IMR-90 (cell line): ENCODE data around the gene ELP4. TPM values are rescaled to one million over a fixed set of nuclear protein-coding genes. Genes with fewer than 3 reads are reported as not detected.

Source experiments
- ATAC-seq: fragments of 200-7000 bp; cut with Tn5 transposase; 2 replicates; pipeline ENCODE4 v1.9.1; 2020; ENCODE audit warnings: low read depth, mild to moderate bottlenecking, moderate library complexity
- BruUV-seq: library from RNA; stranded (reverse); fragments of 400-500 nt; replicated peaks from 2 replicates; lab custom pipeline; 2021; lab: Mats Ljungman, UMichigan
- CTCF ChIA-PET: fragments of 300-600 bp; formaldehyde crosslinking; extraction: SDS; loops from one replicate; lab custom pipeline; 2021; ENCODE audit warnings: antibody characterized with exemption; lab: Yijun Ruan, JAX
- POLR2A ChIA-PET: fragments of 300-600 bp; sonication (Branson Sonifier 250); formaldehyde crosslinking; loops from one replicate; lab custom pipeline; 2022; ENCODE audit warnings: antibody characterized with exemption; ENCODE audit not compliant: unreplicated experiment; lab: Charles Lee
- DNase-seq: peaks from one replicate; pipeline ENCODE4 v3.0.0; 2013
- H2AFZ ChIP-seq: replicated peaks from 2 replicates; pipeline ENCODE3; 2013; ENCODE audit warnings: low read length, mild to moderate bottlenecking; ENCODE audit not compliant: poor library complexity
- H2AK5ac ChIP-seq: 2 replicates; pipeline ENCODE4 v1.6.1; 2013; ENCODE audit warnings: low read depth, low read length, inconsistent platforms
- H2AK9ac ChIP-seq: replicated peaks from 2 replicates; pipeline ENCODE3; 2013; ENCODE audit warnings: mild to moderate bottlenecking, low read depth, low read length, moderate library complexity; ENCODE audit not compliant: poor library complexity
- H2BK120ac ChIP-seq: 2 replicates; pipeline ENCODE4 v1.6.1; 2013; ENCODE audit warnings: low read depth, low read length, inconsistent platforms
- H2BK15ac ChIP-seq: 3 replicates; pipeline ENCODE4 v1.6.1; 2013; ENCODE audit warnings: low read depth, low read length, inconsistent platforms
- H2BK20ac ChIP-seq: 2 replicates; pipeline ENCODE4 v1.6.1; 2013; ENCODE audit warnings: low read depth, mild to moderate bottlenecking, inconsistent platforms, low read length, moderate library complexity
- H2BK5ac ChIP-seq: 2 replicates; pipeline ENCODE4 v1.6.1; 2013; ENCODE audit warnings: mild to moderate bottlenecking, low read depth, low read length, inconsistent platforms; ENCODE audit not compliant: poor library complexity, severe bottlenecking
- H3K14ac ChIP-seq: replicated peaks from 2 replicates; pipeline ENCODE4 v1.6.1; 2013; ENCODE audit warnings: low read depth, low read length, inconsistent platforms
- H3K18ac ChIP-seq: 2 replicates; pipeline ENCODE4 v1.6.1; 2013; ENCODE audit warnings: low read depth, low read length, control low read depth
- H3K23ac ChIP-seq: 2 replicates; pipeline ENCODE4 v1.6.1; 2013; ENCODE audit warnings: low read depth, low read length, inconsistent platforms
- H3K27ac ChIP-seq: 2 replicates; pipeline ENCODE4 v1.5.1; 2013; ENCODE audit warnings: mild to moderate bottlenecking, control low read depth, low read length; ENCODE audit not compliant: insufficient read depth
- H3K27me3 ChIP-seq: 2 replicates; pipeline ENCODE4 v1.6.1; 2013; ENCODE audit warnings: low read length; ENCODE audit not compliant: control insufficient read depth, insufficient read depth
- H3K36me3 ChIP-seq: 2 replicates; pipeline ENCODE4 v1.6.1; 2013; ENCODE audit warnings: low read length, mixed read lengths; ENCODE audit not compliant: control insufficient read depth, insufficient read depth
- H3K4ac ChIP-seq: 2 replicates; pipeline ENCODE4 v1.6.1; 2013; ENCODE audit warnings: low read depth, low read length, inconsistent platforms
- H3K4me1 ChIP-seq: 2 replicates; pipeline ENCODE4 v1.6.1; 2013; ENCODE audit warnings: low read length, mixed read lengths; ENCODE audit not compliant: control insufficient read depth, insufficient read depth
- H3K4me2 ChIP-seq: 2 replicates; pipeline ENCODE4 v1.6.1; 2013; ENCODE audit warnings: low read depth, mild to moderate bottlenecking, control low read depth, low read length, moderate library complexity
- H3K4me3 ChIP-seq: 2 replicates; pipeline ENCODE4 v1.5.1; 2013; ENCODE audit warnings: low read depth, mild to moderate bottlenecking, control low read depth, low read length, moderate library complexity; ENCODE audit not compliant: insufficient read depth
- H3K56ac ChIP-seq: 2 replicates; pipeline ENCODE4 v1.6.1; 2013; ENCODE audit warnings: low read length, inconsistent platforms; ENCODE audit not compliant: insufficient read depth; ENCODE audit errors: extremely low read depth
- H3K79me1 ChIP-seq, 2 experiments: 2 replicates each; pipeline ENCODE4 v1.6.1; 2013; ENCODE audit warnings: low read length in 2 of 2, inconsistent platforms in 1 of 2, low read depth in 1 of 2
- H3K9ac ChIP-seq: 2 replicates; pipeline ENCODE4 v1.6.1; 2013; ENCODE audit warnings: low read depth, low read length, control low read depth
- H3K9me1 ChIP-seq: 2 replicates; pipeline ENCODE4 v1.6.1; 2013; ENCODE audit warnings: low read length, inconsistent platforms; ENCODE audit not compliant: insufficient read depth
- H3K9me3 ChIP-seq: 2 replicates; pipeline ENCODE4 v1.6.1; 2013; ENCODE audit warnings: low read length; ENCODE audit not compliant: control insufficient read depth, insufficient read depth
- H4K20me1 ChIP-seq: 2 replicates; pipeline ENCODE4 v1.6.1; 2013; ENCODE audit warnings: low read length, inconsistent platforms; ENCODE audit not compliant: insufficient read depth
- H4K5ac ChIP-seq: 2 replicates; pipeline ENCODE4 v1.6.1; 2013; ENCODE audit warnings: mild to moderate bottlenecking, low read depth, low read length, control low read depth
- H4K8ac ChIP-seq, 2 experiments: 2 replicates each; pipeline ENCODE4 v1.6.1; 2013; ENCODE audit warnings: low read depth in 2 of 2, low read length in 2 of 2, control low read depth in 1 of 2, inconsistent platforms in 1 of 2
- H4K91ac ChIP-seq: 2 replicates; pipeline ENCODE4 v1.6.1; 2013; ENCODE audit warnings: low read depth, low read length, inconsistent platforms; ENCODE audit not compliant: insufficient read depth
- BHLHE40 ChIP-seq: fragments of 150-350 bp; IDR thresholded peaks from 2 replicates; pipeline ENCODE4 v1.6.1; 2016; ENCODE audit warnings: mild to moderate bottlenecking, low read depth, low read length
- MAZ ChIP-seq: IDR thresholded peaks from 2 replicates; pipeline ENCODE4 v1.6.1; 2012; ENCODE audit warnings: low read depth, mild to moderate bottlenecking, low read length, improper control_type of control experiment, moderate library complexity, borderline replicate concordance
- RFX5 ChIP-seq: IDR thresholded peaks from 2 replicates; pipeline ENCODE4 v1.8.0; 2012; ENCODE audit warnings: low read depth, mild to moderate bottlenecking, low read length, moderate library complexity
- WGBS, 2 experiments: methylation state at CpG; one replicate each; pipeline versions ENCODE4 v1.1.5 to v1.1.7; 2013; ENCODE audit warnings: missing lambda C conversion rate in 2 of 2; ENCODE audit not compliant: insufficient read length in 1 of 2; ENCODE audit errors: extremely low coverage in 2 of 2; 5-methylcytosine and 5-hydroxymethylcytosine counted together
- dilution Hi-C: fragments of 300-500 bp; cut with HindIII; formaldehyde crosslinking; loops from one replicate; pipeline ENCODE4 v1.14.3; 2018; ENCODE audit warnings: low sequenced_read_pairs; ENCODE audit not compliant: unreplicated experiment
- in situ Hi-C: fragments of 300-500 bp; cut with MboI; formaldehyde crosslinking; loops from 3 replicates; pipeline ENCODE4 v1.14.3; 2019; ENCODE audit warnings: low sequenced_read_pairs, inconsistent platforms, mixed read lengths
- intact Hi-C: fragments of 100-400 bp; cut with micrococcal nuclease; formaldehyde crosslinking; loops from 2 replicates; pipeline ENCODE4 v1.10.0; 2022
- polyA plus RNA-seq, 3 experiments: library from polyadenylated mRNA; depleted of rRNA; stranded (reverse); fragments of >200 nt; gene quantifications; 2 replicates each; pipeline ENCODE4 v1.2.3, GENCODE V29; 2012; ENCODE audit warnings: low replicate concordance in 1 of 3
- total RNA-seq: library from RNA; depleted of rRNA; stranded (reverse); fragments of >200 nt; gene quantifications from 2 replicates; pipeline ENCODE4 v1.2.3, GENCODE V29; 2012

ELP4 gene
- total and polyA plus RNA-seq, 2 of the 4 experiments (the other 2 are of a cell fraction) = 8.4 to 20.4 TPM

GRCh38 chr11:31800398-31801265 is 291.1 kb downstream of the ELP4 start (continued):
- no peak for TF ChIP-seq MAZ

DNA sequence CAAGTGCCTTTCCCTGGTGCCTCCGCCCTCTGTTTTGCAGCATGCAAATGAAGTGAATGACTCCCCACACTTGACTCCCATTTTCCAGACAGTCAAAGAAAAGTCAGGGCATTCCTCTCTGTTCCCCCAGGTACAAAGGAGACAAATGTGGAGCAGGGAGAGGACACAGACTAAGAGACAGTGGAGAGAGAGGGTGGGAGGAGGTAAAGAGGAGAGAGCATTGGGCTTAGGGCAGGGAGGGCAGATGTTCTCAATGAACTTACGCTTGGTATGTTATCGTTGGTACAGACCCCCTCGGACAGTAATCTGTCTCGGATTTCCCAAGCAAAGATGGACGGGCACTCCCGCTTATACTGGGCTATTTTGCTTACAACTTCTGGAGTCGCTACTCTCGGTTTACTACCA is 291.7 kb downstream of the ELP4 start:
- BruUV-seq = no TSS peak
- Histone ChIP-seq H2BK15ac (no peak overlapping the region), H2AK5ac (no peak overlapping the region), H3K9ac (no peak overlapping the region), H3K79me1 (no peaks in the 10 kb centered on the region), H2AK9ac (no peak overlapping the region), H4K91ac (no peak overlapping the region), H2BK20ac (no peak overlapping the region), H3K9me3 (peaks cover 40% of the 10 kb centered on the region), H3K9me1 (peaks cover 4% of the 10 kb centered on the region; the same call in 1 of the 2 replicates), H2AFZ (no peak overlapping the region), H3K36me3 (no peaks in the 10 kb centered on the region), H3K4me3 (no peak overlapping the region), H3K4me2 (no peak overlapping the region), H2BK120ac (no peak overlapping the region), H3K23ac (no peak overlapping the region), H3K18ac (no peak overlapping the region), H3K4me1 (peaks cover 3% of the 10 kb centered on the region; the same call in 1 of the 2 replicates), H3K14ac (no peak overlapping the region), H4K8ac (no peak overlapping the region), H2BK5ac (no peak overlapping the region), H3K27ac (no peak overlapping the region), H3K27me3 (peaks cover 94% of the 10 kb centered on the region), H3K4ac (no peak overlapping the region), H3K56ac (no peak overlapping the region), H4K5ac (no peak overlapping the region), H4K20me1 (no peaks in the 10 kb centered on the region; the same call in 1 of the 2 replicates)
- dilution Hi-C loops = no loop called here
- TF ChIP-seq RFX5 (no peak), BHLHE40 (no peak)
- no CpG with 5 or more reads among the region's 9 CpGs for WGBS, 2 experiments
- POLR2A ChIA-PET = no interaction called here
- CTCF ChIA-PET = no interaction called here
- intact Hi-C loops = no loop called here
- in situ Hi-C loops = no loop called here
- no peak for ATAC-seq
- no peak for DNase-seq
